NCI-H146 (cell line): ENCODE data around the gene TRIM71.
"Not testable (repeated sequence)": the region's sequence is repeated elsewhere in the genome, so short reads cannot be mapped to it uniquely, and the experiment has no call there.

Source experiments
- DNase-seq: peaks from one replicate; lab custom pipeline; 2025; lab: John Stamatoyannopoulos, UW

TRIM71 gene

DNA sequence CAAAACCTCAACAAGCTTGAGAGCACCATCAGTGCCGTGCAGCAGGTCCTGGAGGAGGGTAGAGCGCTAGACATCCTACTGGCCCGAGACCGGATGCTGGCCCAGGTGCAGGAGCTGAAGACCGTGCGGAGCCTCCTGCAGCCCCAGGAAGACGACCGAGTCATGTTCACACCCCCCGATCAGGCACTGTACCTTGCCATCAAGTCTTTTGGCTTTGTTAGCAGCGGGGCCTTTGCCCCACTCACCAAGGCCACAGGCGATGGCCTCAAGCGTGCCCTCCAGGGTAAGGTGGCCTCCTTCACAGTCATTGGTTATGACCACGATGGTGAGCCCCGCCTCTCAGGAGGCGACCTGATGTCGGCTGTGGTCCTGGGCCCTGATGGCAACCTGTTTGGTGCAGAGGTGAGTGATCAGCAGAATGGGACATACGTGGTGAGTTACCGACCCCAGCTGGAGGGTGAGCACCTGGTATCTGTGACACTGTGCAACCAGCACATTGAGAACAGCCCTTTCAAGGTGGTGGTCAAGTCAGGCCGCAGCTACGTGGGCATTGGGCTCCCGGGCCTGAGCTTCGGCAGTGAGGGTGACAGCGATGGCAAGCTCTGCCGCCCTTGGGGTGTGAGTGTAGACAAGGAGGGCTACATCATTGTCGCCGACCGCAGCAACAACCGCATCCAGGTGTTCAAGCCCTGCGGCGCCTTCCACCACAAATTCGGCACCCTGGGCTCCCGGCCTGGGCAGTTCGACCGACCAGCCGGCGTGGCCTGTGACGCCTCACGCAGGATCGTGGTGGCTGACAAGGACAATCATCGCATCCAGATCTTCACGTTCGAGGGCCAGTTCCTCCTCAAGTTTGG is 72.9 kb downstream of the TRIM71 start:
- no peak for DNase-seq

DNA sequence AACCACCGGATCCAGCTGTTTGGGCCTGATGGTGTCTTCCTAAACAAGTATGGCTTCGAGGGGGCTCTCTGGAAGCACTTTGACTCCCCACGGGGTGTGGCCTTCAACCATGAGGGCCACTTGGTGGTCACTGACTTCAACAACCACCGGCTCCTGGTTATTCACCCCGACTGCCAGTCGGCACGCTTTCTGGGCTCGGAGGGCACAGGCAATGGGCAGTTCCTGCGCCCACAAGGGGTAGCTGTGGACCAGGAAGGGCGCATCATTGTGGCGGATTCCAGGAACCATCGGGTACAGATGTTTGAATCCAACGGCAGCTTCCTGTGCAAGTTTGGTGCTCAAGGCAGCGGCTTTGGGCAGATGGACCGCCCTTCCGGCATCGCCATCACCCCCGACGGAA is 73.6 kb downstream of the TRIM71 start:
- no peak for DNase-seq

DNA sequence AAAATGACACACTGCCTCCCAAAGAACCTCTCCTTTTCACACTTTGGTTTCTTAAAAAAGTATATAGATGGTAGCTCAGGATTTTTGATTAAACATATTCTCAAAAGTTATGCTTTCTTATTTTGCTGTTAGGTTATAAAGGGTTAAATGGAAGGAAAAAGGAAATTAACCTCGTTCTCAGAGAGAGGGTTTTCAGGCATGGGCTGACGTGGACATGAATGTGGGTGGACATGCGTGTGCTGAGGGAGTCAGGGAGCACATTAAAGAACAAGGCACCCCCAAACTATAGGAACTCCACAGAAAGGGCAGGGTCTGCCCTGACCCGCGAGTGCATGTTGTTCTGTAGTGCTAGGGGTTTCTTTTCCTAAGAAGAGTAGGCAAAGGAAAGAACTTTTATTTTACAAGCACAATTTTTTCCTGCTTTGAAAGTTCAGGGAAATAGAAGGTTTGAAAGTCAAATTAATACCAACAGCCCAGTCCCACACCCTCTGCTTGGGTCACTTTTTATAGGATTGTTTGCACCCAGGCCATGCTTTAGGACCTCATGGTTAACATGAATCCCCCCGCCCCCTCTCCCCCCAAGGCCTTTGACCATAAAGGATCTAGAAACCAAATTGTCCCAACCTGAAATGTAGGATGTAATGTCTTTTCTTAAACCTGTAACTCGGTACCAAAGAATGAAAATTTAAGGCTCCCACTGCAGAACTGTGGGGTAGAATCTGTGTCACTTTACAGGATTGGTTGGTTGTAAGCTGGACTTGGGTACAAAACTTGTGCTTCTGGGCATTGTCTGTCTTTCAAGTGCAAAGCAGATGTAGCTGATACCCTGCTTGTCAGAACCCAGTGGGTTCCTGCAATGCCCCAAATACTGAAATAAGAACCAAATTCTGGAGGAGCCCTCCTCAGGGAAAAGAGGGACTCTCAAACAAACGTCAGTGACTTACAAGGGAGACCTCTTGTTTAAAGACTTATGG is 75.1 kb downstream of the TRIM71 start:
- no peak for DNase-seq

DNA sequence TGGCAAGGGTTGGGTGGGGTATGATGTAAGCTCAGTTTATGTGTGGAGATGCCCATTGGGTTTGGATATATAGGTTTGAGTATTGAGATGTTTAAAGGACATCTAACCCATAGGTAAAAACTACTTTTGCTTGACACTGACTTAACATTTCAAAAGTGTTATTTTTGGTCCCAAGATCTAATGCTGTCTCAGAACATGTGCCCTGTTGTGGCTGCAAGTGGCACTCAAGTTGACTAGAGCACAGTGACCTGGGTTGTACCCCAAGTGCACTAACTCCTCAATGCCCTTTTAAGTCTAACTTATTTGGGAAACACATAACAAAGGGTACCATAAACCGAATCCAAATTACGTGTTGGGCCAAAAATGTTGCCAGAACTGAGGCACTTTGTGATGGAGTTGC is 77.2 kb downstream of the TRIM71 start:
- no peak for DNase-seq

DNA sequence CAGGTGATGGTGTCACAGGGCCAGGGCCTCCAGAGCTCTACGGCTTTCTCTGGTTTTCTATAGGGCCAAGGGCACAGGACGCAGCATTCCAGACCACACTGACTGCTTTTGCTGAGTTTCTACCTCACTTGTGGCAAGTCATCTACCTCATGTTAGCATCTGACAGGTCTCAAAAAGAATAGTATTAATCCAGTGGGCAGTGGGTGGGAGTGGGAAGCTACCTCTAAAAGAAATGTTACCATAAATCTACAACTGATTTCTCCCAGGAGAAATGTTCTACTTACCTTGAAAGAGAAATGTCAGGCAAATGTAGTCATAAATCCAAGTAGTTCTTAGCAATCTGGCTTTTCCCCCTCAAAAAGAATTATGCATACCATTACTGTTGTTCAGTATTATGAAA is 77.9 kb downstream of the TRIM71 start:
- DNase-seq, result no peak

DNA sequence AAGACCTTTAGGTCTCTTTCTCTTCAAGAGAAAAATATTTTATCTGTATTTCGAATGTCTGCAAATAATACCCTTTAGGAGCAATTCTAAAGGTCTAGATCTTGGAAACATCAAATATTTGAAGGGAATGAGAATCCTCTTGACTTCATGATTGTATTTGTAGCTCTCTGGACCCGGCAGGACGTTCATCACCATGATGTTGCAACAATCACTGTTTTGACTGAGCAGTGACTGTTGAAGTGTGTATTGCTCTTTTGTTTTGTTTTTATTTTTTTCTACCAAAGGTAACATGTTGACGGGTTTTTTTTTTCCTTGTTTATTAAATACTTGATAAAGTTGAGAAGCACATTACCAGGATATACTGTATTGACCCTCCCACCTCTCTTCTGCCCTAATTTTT is 78.3 kb downstream of the TRIM71 start:
- DNase-seq, result no peak

DNA sequence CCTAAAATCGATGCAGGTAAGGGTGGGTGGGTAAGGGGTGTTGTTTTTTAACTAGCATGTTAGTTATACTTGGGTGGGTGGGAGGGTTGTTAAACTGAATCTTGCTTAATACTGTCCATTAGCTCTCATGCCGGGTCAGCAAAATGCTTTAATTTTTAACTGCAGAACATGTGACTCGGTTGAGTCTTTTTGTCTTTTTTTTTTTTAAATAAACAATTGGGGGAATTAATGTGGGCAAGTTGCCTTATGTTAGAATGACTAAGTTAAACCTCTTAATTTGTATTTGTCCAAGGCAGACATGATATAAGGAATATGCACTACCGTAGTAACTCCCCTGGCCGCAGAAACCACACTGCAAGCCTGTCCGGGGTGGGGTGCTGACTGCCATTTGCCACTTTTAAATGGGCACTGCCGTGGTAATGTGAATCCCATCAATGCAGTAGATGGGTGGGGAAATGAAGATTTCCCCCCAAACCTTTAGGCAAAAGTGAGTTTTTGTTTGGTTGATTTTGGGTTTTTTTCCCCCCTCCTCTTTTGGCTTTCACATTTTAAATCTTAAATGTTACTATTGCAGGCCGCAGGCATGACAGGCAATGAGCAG is 79.3 kb downstream of the TRIM71 start:
- no peak for DNase-seq

DNA sequence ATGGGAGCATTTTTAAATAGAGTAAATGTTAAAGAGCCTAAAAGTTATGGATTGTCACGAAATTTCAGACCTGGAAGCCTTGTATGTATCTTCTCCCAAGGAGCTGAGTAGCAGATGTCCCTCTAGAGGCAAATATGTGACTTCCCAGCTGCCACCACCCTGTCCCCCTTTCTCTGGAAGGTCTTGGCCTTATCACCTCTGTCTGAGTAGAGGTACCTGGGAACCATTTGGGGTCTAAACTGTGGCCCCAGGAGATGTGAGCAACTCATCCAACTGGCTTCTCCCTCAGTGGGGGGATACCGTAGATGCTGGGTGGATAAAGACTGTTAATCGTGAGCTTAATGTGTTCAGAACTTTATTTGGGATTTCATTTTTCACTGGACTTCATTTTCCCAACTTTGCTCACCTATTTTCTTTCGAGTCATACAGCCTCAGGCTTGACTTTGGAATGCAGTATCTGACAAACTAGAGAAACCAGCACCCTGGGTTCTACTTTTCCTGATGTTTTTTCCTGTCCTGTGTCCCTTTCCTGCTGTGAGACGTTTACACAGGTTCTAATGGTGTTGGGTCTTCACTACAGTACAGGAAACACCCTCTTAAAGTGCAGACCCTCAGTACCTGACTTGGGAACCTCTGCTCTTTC is 80.3 kb downstream of the TRIM71 start:
- DNase-seq, result no peak

DNA sequence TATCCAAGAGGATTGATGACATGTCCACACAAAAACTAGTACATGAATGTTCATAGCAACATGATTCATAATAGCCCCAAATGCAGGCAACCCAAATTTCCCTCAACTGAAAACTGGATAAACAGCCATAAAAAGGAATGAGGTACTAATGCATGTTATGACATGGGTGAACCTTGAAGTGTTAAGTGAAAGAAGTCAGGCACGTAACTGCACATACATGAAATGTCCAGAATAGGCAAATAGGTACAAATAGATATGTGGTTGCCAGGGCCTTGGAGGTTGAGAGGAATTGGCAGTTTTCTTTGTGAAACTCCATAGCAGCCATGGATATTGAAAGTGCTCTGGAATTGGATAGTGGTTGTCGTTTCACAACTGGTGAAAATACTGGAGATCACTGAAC is 81.5 kb downstream of the TRIM71 start:
- DNase-seq, result no peak

DNA sequence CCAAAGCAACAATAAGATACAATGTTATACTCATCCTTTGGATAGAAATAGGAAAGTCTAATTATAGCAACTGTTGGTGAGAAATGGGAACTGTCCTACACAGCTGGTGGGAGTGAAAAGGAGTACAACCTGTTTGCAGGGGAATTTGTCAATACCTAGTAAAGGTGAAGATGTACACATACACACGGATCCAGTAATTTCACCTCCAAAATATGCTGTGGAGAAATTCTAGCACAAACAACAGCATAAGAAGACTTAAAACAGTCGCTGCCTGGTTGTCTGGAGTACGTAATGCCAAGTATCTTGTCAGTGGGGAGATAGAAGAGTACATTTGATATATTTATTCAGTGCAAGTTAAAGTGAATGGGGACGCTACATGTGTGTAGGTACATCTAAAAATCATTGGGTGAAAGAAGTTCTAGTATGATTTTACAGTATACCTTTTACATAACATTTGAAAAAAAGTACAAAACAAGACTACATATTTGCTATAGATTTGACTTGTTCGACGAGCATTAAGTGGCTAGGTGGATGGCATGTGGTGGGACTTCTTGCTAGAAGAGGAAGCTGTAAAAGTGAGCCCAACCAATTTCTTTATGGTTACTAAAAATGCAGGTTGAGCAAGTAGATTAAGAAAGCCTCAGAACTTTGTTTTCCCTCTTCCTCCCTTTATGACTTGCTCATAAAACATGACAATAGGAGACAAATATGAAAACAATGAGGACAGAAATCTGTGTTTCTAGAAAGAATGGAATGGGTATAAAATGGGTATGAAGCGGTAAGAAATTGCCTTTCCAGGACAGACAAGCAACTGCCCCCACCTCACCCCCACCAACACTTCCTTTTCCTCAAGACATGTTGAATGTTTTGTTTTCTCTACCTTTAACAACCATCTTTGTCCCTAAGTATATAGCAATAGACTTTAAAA is 83.5 kb downstream of the TRIM71 start:
- no peak for DNase-seq

DNA sequence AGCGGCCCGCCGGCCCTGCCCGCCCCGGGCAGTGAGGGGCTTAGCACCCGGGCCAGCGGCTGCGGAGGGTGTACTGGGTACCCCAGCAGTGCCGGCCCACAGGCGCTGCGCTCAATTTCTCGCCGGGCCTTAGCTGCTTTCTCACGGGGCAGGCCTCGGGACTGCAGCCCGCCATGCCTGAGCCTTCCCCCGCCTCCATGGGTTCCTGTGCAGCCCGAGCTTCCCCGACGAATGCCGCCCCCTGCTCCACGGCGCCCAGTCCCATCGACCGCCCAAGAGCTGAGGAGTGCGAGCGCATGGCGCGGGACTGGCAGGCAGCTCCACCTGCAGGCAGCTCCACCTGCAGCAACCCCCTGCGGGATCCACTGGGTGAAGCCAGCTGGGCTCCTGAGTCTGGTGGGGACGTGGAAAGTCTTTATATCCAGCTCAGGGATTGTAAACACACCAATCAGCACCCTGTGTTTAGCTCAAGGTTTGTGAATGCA is 85.1 kb downstream of the TRIM71 start:
- not testable (repeated sequence) for DNase-seq

DNA sequence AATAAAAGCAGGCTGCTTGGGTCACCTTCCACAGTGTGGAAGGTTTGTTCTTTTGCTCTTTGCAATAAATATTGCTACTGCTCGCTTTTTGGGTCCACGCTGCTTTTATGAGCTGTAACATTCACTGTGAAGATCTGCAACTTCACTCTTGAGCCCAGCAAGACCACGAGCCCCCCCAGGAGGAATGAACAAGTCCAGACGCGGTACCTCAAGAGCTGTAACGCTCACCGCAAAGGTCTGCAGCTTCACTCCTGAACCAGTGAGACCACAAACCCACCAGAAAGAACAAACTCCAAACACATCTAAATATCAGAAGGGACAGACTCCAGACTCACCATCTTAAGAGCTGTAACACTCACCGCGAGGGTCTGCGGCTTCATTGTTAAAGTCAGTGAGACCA is 86.2 kb downstream of the TRIM71 start:
- no peak for DNase-seq

DNA sequence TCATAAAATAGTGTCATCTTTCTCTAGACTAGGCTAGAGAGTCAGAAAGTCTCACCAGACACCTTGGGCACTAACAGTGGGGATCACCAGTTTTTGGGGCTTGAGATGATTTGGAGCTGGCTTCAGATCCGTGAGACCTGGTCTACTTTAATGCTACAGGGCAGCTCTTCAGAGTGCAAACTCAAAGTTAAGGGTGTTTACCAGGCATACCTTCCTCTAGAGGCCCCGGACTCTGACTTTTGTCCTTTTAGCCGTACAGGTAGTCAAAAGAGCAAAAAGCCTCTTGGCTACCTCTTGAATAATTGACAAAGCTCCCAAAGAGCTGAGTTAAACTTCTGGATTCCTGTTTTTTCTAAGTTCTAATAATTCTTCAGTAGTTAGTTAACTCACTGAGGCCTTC is 92.2 kb downstream of the TRIM71 start:
- DNase-seq, result no peak

DNA sequence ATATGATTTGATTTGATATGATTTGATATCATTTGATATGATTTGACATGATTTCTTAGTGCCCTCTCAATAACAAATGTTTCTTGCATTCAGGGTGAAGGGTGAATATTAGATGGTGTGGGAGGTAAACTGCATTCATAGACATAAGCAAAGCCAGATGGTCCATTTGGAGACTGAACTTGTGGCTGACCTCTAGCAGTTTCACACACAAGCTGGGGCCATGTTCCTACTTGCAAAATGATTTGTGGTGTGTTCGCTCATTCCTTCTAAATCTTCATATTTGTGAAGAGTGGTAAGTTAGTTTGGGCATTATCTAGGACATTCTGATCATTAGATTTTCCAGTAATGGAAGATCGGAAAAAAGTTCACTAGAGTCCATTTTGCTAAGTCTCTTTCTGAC is 93.2 kb downstream of the TRIM71 start:
- DNase-seq, result no peak

DNA sequence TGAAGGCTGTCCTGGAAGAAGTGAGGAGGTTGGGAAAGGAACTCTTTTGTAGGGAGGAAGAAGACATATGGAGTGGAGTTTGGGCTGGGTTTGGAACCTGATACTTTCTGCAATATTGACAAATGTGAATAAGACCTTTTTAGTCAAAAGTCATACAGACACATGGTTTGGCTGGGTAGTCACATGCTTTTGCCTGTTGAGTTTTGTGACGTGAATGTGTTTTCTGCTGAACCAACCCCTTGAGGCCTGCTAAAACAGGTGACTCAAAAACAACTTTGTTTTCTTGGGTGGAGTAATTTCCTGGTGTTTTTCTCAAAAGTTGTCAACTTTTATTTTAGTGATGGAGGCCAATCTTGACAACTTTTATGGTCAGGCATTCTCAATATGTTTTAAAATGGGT is 94.2 kb downstream of the TRIM71 start:
- no peak for DNase-seq

DNA sequence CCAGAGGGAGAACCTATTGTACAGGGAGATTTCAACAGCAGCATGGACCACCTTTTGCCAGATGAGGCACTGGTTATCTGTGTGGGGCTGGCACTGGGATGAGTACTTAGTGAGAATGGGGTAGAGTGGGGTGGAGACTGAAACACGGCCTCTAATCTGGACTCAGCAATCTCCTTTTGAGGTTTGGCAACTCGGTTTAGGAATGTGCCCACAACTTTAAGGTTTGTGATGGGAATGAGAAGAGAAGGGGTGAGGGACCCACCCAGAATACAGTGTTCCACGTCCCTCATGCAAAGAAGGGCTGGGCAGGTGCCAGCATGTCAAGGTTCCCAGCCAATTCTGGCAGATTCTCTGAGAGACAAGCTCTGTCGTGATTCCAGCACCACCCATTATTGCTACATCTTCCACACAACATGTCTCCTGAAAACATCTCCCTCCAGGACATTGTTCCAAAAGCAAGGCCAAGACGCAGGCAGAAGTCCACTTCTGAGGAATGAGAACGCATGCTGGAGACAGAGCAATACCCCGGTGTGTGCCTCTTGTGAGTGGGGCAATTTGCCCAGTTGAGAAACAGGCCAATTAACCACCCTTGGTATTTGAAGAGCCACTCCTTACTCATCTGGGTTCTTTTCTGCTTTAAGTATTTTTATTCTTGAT is 96.1 kb downstream of the TRIM71 start:
- DNase-seq, result no peak

DNA sequence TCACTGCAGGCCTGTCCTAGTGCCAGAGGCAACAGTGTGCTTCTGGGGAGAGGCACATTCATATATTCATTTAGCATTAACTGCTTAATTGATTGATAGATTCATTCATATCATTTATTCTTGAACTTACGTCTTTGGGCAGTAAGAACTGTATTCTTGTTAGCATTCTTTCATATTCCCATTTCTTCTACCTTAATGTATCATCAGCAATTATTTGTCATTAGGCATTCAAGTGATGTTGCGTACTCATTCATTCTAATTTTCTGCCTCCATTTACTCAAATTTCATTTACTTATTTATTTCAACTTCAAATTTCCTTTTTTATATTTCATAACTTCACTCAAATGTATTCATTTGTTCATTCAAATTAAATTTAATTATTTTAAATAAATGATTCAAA is 102.1 kb downstream of the TRIM71 start:
- DNase-seq, result no peak

DNA sequence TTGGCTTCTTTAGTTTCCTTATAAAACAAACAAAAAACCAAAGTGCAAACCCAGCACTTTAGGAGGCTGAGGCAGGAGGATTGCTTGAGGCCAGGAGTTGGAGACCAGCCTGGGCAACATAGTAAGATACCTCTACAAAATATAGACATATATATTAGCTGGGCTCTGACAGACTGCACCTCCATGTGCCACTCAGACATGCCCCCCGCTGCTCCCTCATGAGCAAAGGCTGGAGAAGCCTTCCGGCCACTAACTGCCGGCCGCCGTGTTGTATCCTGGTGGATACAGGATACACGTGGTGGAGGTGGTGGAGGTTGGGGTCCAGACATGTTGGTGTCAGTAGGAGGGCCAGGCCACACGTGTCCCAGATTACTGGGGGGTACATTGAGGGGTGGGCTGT is 104.3 kb downstream of the TRIM71 start:
- no peak for DNase-seq

DNA sequence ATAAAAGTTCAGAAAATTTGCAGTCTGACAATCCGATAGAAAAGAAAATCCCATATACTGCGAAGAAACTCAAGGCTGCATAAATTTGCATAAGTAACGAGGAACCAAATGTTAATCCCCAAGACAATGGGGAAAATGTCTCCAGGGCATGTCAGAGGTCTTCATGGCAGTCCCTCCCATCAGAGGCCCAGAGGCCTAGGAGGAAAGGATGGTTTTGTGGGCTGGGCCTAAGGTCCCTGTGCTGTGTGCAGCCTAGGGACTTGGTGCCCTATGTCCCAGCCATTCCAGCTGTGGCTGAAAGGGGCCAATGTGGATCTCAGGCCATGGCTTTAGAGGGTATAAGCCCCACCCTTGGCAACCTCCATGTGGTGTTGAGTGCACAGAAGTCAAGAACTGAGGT is 112.4 kb downstream of the TRIM71 start:
- DNase-seq, result no peak

DNA sequence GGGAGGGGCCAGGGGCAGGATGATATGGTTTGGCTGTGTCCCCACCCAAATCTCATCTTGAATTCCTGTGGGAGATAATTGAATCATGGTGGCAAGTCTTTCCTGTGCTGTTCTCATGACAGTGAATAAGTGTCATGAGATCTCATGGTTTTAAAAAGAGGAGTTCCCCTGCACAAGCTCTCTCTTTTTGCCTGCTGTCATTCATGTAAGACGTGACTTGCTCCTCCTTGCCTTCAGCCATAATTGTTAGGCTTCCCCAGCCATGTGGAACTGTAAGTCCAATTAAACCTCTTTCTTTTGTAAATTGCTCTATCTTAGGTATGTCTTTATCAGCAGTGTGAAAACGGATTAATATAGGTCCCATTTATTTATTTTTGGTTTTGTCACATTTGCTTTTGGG is 113.5 kb downstream of the TRIM71 start:
- not testable (repeated sequence) for DNase-seq
